ENCODE data around the gene SLC36A4. TPM values are rescaled to one million over a fixed set of nuclear protein-coding genes. Genes with fewer than 3 reads are reported as not detected.
"Not testable (repeated sequence)": the region's sequence is repeated elsewhere in the genome, so short reads cannot be mapped to it uniquely, and the experiment has no call there.

SLC36A4 gene
- total RNA-seq = 3.2 TPM

DNA sequence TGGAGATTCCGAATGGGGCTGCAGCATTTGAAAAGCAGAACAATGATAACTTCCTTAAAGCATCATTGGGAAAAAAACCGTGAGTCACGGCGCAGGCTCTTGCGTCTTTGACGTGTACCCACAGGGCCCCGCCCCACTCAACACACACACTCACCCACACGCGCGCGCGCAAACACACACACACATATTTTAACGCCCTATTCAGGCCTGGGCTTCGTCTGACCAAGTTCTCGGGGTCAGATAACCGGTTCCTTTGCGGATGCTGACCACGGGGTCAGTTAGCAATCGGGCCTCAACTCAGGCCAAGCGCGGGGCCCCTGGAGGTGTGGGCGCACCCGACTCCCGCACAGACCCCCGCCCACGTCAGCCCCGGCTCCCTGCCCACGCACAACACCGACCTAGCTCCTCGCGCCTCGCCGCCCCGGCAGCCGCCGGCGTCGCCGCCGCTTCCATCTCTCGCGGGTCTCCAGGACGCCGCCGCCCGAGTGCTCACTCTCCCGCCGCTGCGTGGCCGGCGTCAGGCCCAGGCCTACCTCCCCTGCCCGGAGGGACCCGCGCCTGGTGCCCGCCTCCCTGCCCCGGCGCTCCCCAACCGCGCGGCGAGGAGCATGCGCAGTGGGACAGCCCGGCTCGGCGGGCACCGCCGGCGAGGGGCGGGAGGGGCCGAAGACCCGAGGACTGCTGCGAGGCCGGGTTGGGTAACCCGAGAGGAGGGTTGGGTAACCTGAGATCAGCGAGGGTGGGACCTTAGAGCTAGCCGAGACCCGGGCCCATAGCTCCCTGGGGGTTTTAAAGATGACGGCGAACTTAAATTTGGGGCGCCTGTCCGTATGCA lies at the start of gene SLC36A4:
TSS of gene SLC36A4 (minus strand) at position 612 of the 835 bp plus-strand sequence. CDS start at position 453, 159 bp downstream.
- DNase-seq (ENCODE audit: low spot score) = peak; percentile 81
- peak; percentile 96 for ATAC-seq

DNA sequence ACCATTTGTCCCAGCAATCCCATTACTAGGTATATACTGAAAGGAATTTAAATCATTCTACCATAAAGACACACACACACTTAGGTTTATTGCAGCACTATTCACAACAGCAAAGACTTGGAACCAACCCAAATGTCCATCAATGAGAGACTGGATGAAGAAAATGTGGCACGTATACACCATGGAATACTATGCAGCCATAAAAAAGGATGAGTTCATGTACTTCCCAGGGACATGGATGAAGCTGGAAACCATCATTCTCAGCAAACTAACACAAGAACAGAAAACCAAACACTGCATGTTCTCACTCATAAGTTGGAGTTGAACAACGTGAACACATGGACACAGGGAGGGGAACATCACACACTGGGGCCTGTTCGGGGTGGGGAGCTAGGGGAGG lies 49.0 kb upstream of the SLC36A4 start:
- ATAC-seq; DNase-seq (ENCODE audit: low spot score): not testable (repeated sequence)

DNA sequence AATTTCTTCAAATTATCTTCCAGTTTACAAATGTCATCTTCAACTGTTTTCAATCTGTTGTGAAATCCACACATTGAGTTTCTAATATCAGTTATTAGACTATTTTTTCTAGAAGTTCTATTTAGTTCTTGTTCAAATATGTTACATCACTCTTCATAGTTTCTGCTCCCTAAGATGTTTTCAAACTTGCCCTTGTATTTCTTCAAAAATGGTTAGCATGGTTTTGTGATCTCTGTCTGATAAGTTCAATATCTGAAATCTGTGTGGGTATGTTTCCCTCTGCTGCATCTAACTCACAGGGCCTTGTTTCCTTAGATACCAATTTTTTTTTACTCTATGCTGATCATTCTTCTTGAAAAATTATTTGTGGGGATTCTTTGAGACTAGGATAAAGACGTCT lies 46.2 kb upstream of the SLC36A4 start:
- ATAC-seq = no peak
- DNase-seq (ENCODE audit: low spot score) = no peak

DNA sequence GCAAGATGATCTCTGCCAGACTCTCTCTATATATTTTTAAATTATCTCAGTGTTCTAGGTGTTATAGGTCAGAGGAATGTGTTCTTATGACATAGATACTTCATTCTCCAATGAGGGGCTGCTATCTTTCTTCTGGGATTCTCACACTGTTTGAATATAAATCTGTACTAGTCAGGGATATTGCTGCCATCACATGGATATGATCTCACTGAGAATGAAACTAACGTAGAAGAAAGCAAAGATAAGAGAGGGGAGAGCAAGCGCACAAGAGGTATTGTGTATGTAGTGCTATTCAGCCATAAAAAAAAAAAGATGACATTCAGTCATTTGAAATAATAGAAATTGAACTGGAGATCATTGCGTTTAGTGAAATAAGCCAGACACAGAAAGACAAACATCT lies 42.2 kb upstream of the SLC36A4 start:
- ATAC-seq (no peak), DNase-seq (ENCODE audit: low spot score) (no peak)

DNA sequence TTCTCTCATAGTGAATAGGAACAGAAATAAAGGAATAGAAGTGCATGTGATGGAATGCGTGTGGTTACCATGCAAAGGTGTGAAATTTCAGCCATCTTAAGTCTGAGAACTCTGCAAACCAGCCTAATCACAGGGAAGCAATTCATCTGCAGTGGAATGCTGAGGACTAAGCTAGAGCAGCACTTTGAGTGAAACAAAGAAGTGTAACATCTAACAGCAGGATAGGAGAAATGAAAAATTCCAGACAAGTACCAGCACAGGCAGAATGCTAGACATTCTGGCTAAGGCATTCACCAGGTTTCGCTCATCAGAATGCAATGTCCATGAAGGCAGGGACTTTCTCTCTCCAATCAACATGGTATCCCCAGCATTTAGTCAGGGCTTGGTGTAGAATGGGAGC lies 41.2 kb upstream of the SLC36A4 start:
- no peak for DNase-seq (ENCODE audit: low spot score)

DNA sequence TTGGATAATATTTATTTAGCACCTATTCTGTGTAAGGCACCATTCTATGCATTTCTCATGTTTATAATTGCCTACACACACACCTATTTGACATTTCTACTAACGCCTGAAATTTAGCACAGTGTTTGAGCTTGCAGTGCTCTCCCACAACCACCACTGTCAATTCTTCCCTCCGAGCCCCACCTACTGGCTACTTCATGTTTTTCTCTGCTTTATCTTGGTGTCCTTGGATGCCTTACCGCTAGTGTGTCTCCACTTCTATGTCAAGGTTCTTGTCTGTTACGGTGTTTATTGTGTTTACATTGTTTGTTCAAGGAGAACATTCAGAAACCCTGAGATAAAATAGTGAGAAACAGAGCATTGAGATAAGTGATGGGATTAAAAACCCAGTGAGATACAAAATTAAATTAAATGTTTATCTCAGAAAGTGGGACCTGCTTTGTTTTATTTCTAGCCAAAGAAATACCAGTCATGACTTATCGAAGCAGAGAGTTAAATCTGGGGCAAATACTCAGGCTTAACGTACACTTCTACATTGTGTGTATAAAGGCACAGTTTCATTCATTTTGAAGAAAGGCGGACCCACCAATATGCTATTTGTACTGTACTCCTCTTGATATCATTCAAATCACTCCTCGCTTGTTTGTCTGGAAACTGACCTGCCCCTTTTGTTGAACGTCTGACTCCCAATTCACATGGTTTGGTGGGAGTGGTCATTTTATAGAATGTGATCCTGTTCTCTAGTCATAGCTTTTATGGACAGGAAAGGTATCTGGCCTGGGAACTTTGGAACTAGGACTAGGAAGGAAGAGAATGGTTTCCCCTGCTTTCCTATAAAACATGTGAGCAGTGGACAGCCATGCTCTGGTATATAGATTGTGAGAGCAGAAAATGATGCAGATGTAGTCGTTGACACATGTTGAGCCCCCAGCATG lies 39.2 kb upstream of the SLC36A4 start:
- DNase-seq (ENCODE audit: low spot score) (no peak), ATAC-seq (peak; percentile 82)

More for the DNA sequence above, 41.2 kb upstream of the SLC36A4 start:
- ATAC-seq = no peak

DNA sequence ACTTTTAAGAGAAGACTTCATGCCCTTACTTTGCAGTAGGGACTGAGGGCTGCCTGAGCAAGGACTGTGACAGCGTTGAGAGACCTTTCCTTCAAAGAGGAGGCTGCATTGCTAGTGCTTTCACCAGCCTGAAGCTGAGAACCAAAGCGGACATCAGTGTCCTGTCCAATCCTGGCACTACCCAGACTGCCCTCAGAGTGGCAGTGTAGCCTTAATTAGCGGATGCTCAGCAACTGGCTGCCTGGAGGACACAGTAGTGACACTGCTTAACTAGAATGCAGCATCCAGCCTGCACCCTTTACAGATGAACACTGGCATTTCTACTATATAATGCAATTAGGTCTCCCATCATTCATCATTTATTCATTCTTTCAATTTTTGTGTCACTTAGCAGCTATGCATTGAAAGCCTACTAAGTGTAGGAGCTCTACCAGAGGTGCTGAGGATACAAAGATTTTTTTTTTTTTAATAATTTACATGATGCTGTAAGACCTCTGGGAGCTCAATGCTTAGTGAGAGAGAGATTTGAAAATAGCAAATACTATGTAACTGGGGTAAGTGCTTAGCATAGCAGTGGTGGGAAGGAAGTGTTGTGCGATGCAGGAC lies 36.9 kb upstream of the SLC36A4 start:
- ATAC-seq (peak; percentile 99), DNase-seq (ENCODE audit: low spot score) (peak; percentile 79)

DNA sequence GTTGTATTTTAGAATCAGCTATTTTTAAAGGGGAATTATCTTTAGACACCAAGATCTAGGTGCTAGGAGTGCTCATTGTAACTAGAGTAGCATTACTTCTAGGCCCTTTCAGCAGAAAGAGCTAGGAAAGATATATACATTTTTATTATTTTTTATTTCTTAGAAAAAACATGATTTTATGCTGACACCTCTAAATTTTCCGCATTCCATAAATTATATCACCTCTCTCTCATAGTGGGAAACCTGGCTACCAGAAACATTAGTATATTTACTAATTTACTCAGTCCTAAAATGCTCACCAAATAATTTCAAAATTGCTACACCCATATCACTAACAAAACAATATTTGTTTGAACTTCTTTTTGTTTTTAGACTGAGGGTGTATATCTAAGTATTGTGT lies 32.1 kb upstream of the SLC36A4 start:
- ATAC-seq = no peak
- DNase-seq (ENCODE audit: low spot score) = no peak

DNA sequence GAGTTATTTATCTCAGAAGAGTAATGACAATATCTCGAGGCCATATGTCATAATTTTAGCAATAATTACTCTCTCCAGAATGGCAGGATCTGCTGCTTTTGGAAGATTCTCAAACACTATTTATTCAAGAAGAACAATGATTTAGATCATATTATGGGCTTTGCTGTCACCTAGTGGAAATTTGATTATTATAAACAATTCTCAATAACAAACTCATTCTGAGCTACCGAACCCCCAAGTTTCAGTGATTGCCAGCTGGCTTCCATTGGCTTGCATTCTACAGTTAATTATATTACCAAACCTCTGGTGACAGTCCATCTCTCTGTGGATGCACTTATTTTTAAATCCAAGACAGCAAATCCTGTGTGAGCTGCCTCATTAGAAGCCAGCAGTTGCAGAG lies 27.9 kb upstream of the SLC36A4 start:
- ATAC-seq (peak; percentile 37), DNase-seq (ENCODE audit: low spot score) (no peak)

DNA sequence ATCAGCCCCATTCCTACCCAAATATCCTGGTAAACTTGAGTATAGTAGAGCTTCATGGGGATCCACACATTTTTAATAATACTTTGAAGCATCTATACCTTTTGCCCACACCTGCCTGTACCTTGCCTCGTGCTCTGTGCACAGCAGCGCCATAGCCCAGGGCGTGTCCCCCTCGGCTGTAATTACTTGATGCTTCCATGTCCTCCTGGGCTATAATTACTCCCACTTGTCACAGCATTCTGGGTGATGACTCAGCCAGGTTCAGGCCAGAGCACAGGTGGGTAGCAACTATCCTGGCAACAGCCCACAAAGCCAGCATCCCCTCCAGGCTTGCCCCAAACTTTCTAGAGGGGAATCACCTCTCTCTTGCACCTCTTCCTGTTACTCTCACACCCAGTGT lies 23.7 kb upstream of the SLC36A4 start:
- no peak for DNase-seq (ENCODE audit: low spot score)

DNA sequence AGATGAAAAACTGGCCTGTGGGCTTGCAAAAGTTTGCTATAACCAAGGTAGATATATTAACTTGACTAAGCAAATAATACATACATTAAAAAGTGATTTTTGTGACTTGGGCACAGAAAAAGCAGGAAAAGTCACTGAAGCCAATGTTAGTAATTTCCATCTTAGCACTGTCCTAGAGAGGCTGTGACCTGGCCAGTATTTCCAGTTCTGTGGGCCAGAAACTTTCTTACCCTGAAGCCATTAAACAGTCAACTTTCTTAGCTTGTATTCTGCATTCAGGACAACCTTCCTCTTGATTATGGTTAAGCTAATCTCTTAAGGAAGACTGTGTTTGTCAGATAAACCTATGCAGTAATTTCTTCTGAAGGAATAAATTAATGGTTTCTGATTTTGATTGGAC lies 22.3 kb upstream of the SLC36A4 start:
- DNase-seq (ENCODE audit: low spot score) (no peak), ATAC-seq (no peak)

More for the DNA sequence above, 23.7 kb upstream of the SLC36A4 start:
- no peak for ATAC-seq

DNA sequence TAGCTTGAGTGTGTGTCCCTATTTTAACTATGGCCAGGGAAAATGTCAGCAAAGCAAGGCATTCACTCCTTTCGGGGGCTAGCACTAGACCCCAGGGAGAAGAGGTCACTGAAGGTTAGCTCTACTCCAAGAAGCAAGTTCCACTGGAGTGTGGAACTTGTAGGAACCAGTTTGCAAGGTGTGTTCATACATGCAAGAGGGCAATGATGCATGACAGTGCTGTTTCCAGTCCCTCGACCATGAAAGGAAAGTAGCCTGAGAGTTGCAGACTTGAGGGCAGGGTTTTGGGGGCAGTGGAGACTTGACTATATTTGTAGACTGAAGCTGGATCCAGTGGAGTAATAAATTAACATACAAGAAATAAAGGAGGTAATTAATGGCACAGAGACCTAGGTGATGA lies 21.6 kb upstream of the SLC36A4 start:
- ATAC-seq = no peak
- DNase-seq (ENCODE audit: low spot score) = no peak

DNA sequence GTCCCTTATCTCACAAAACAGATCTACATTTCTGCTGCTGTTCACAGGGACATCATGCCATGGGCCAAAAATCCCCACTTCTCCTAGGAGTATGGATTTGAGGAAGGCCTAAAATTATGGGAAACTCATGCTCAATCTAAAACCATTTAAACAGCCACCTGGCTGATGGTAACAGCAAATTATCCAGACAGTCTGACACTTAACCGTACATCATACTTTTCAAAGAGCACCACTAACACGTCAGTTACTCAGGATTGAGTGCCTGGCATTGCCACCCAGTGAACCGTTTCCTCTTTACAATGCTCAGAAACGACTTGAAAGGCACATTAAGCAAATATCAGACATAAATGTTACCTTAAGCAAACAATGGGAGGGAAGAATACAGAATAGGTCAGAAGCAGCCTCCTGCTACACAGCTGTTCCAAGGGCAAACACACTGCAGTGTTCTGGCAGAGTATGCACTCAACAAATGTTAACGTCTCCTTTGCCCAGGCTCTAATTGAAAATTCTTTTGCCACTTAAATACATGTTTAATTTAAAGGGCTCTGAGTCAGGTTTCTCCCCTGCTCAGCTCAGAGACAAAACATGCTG lies 18.8 kb upstream of the SLC36A4 start:
- DNase-seq (ENCODE audit: low spot score) (no peak), ATAC-seq (no peak)

DNA sequence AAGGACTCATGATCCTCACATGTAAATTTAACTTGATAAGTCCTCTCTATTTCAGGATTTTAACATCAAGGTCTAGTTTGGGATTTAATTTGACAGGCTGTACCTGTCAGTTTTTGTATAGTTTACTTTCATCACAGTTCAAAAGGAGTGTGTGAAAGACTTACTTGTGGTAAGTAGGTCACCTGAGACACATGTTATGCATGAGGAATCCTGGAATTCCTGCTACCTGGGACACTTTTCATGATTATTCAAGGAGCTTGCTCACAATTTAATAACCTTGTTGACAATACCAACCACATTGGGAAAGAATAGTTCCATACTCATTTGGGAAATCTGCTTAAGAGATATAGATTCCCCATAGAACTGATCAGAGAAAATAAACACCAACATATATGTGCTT lies 15.8 kb upstream of the SLC36A4 start:
- DNase-seq (ENCODE audit: low spot score) (no peak), ATAC-seq (no peak)

DNA sequence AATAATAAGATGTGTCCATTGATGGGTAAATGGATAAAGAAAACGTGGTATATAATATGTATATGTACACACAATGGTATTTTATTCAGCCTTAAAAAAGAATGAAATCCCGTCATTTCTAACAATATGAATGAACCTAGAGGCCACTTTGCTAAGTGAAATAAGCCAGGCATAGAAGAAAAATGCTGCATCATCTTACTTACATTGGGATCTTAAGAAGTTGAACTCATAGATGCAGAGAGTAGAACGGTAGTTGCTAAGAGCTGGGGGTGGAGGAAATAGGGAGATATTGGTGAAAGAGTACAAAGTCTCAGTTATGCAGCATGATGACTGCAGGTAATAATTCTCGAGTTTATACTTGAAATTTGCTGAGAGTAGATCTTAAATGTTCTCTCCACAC lies 14.3 kb upstream of the SLC36A4 start:
- no peak for DNase-seq (ENCODE audit: low spot score)
- no peak for ATAC-seq

DNA sequence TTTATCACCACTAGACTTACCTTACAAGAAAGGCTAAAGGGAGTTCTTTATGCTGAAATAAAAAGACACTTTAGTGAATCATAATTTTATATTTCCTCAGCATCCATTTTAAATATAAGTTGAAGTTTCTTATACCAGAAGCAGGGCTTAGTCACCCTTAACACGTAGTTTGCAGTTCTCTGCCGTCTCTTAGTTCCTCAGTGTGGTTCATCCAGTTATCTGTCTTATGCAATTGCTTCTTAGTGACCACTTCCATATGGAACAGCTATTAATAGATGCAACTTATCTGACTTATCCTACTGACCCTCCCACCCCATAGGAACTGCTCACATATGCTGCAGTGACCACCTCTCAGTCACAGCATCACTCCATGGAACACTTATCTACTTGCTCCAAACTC lies 11.7 kb upstream of the SLC36A4 start:
- no peak for ATAC-seq
- DNase-seq (ENCODE audit: low spot score) = no peak

DNA sequence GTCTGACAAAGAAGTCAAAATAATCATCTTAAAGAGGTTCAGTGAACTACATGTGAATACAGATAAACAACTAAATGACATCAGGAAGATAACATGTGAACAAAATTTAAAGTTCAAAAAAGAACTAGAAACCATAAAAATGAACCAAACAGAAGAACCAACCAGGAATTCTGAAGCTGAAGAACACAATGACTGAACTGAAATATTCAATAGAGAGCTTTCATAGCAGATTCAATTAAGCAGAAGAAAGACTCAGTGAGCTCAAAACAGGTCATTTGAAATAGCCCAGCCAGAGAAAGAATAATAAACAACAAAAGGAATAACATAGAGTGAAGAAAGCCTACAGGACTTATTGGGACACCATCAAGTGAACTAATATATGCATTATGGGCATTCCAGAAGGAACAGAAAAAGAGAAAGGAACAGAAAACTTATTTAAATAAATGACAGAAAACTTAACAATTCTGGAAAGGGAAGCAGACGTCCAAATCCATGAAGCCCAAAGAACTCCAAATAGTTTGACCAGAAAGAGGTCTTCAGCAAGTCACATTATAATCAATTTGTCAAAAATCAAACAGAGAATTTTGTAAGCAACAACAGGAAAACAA lies 11.0 kb upstream of the SLC36A4 start:
- DNase-seq (ENCODE audit: low spot score) = no peak
- ATAC-seq = no peak

DNA sequence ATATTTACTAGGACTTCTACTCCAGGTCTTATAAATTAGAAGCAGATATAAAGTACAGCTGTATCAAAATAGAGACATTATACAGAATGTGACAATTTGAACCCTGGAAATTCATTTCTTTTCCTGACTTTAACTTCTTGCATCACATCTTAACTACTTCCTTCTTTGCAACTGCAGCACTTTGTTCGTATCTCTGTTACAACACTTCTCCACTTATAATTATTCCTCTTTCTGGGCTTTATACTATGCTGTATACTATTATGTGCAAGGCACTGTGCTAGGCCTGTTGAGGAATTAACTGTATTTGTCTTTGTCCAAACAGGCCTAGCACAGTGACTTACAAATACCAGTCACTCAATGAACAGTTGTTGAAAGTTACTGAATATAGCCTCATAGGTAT lies 1.8 kb upstream of the SLC36A4 start:
- DNase-seq (ENCODE audit: low spot score) (no peak), ATAC-seq (no peak)

DNA sequence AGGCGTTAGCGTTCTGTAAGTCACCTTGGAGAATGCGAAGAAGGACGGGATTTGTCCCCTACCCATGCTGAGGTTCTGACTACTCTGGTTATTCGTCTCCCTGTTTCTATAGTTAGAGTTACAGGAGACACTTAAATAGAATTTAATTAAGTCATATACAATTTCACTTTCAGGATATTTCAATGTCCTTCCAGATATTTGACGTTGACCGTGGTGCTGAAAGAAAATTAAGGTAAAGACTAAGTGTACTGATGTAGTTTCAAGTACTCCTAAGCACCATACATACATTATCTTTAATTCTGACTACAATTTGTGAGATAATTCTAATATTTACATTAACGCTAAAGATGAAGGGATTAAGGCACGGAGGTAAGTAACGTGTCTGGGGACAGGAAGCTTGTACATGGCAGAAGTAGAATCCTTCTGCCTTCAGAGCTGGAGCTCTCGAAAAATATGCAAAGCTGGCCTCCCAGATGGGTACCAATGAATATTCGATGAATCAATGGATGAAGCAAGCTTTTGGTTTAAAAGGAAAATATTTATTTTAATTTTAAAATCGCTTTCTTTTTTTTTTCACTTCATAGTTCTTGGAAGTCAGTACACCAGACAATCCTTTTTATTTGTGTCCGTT lies 539 bp upstream of the SLC36A4 start:
- peak; percentile 3 for ATAC-seq
- no peak for DNase-seq (ENCODE audit: low spot score)

DNA sequence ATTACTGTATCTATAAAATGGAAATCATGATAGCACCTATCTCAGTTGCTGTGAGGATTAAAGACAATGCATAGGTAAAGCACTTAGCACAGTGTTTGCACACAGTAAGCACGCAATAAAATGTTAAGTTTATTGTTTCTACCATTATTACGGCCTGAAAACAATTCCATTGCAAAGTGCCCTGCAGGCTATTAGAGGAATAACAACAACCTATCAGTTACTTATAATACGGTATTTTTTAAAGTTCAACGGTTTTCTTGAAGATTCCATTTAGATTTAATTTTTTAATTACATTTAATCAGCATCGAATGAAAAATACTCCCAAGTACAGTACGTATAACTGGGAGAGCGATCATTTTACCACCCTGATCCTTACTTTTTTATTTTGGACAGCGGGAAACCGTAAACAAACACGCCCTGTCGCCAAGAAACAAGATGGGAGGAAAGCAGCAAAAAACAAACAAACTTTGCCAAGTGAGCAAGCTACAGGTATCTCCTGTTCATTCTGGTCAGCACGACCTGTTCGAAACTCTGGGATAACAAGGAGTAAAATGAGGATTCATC lies 893 bp downstream of the SLC36A4 start:
- ATAC-seq (no peak), DNase-seq (ENCODE audit: low spot score) (no peak)

Measured in left lobe of liver (tissue), 2 donors.